GM12878 (cell line): Measurements from ENCODE around the gene RTN4R. TPM values are rescaled to one million over a fixed set of nuclear protein-coding genes. Genes with fewer than 3 reads are reported as not detected.
"Not testable (repeated sequence)": the region's sequence is repeated elsewhere in the genome, so short reads cannot be mapped to it uniquely, and the experiment has no call there.

Experiments used
- ATAC-seq: fragments of 200-7000 bp; cut with Tn5 transposase; 3 replicates; pipeline ENCODE4 v1.9.1; 2020; ENCODE audit warnings: mild to moderate bottlenecking, moderate library complexity
- BruUV-seq: library from RNA; stranded (reverse); fragments of 400-500 nt; replicated peaks from 2 replicates; lab custom pipeline; 2021; lab: Mats Ljungman, UMichigan
- CTCF ChIA-PET: fragments of 300-600 bp; sonication (Branson Sonifier 250); formaldehyde crosslinking; extraction: SDS; loops from one replicate; lab custom pipeline; 2021; ENCODE audit warnings: inconsistent platforms; lab: Yijun Ruan, JAX
- POLR2A ChIA-PET: fragments of 350-600 bp; formaldehyde crosslinking; extraction: SDS; loops from one replicate; lab custom pipeline; 2021; ENCODE audit warnings: inconsistent platforms; lab: Charles Lee
- RAD21 ChIA-PET: fragments of 300-600 bp; sonication (Branson Sonifier 250); formaldehyde crosslinking; loops from one replicate; lab custom pipeline; 2023; ENCODE audit warnings: antibody characterized with exemption; ENCODE audit not compliant: unreplicated experiment; lab: Charles Lee
- SMC1A ChIA-PET: fragments of 300-600 bp; sonication (Branson Sonifier 250); formaldehyde crosslinking; loops from one replicate; lab custom pipeline; 2023; ENCODE audit not compliant: unreplicated experiment, uncharacterized antibody; lab: Charles Lee
- DNase-seq: peaks from one replicate; pipeline ENCODE4 v3.0.0-alpha.2; 2011; ENCODE audit warnings: low read depth, low spot score
- FAIRE-seq: peaks from 3 replicates; lab custom pipeline; 2011; peaks lifted over from hg19 to GRCh38; lab: Jason Lieb, UNC
- H2AFZ ChIP-seq: 2 replicates; pipeline ENCODE4 v1.6.0; 2011; ENCODE audit warnings: low read depth, low read length, control low read depth; ENCODE audit not compliant: control insufficient read depth
- H3K27ac ChIP-seq: 2 replicates; pipeline ENCODE4 v1.5.1; 2011; ENCODE audit warnings: control low read depth; ENCODE audit not compliant: control insufficient read depth, insufficient read depth
- H3K27me3 ChIP-seq, 2 experiments: replicated peaks in 1 of 2; 2 replicates each; pipeline versions ENCODE4 v1.6.0 to v1.6.1; 2011; ENCODE audit warnings: low read length in 1 of 2; ENCODE audit not compliant: control insufficient read depth in 2 of 2, insufficient read depth in 2 of 2
- H3K36me3 ChIP-seq, 2 experiments: 2 replicates each; pipeline ENCODE4 v1.5.1; 2011; ENCODE audit warnings: low read length in 1 of 2; ENCODE audit not compliant: control insufficient read depth in 2 of 2, insufficient read depth in 2 of 2
- H3K4me1 ChIP-seq: 2 replicates; pipeline ENCODE4 v1.6.1; 2011; ENCODE audit warnings: mild to moderate bottlenecking, low read length, moderate library complexity, mixed read lengths; ENCODE audit not compliant: control insufficient read depth, insufficient read depth
- H3K4me2 ChIP-seq: 2 replicates; pipeline ENCODE4 v1.6.0; 2011; ENCODE audit warnings: control low read depth; ENCODE audit not compliant: control insufficient read depth, insufficient read depth
- H3K4me3 ChIP-seq: fragments of 200-600 bp; sonication (generic); 2 replicates; pipeline ENCODE4 v1.5.1; 2016
- H3K79me2 ChIP-seq: 2 replicates; pipeline ENCODE4 v1.6.0; 2011; ENCODE audit warnings: low read length; ENCODE audit not compliant: control insufficient read depth, insufficient read depth
- H3K9ac ChIP-seq: 2 replicates; pipeline ENCODE4 v1.8.0; 2011; ENCODE audit warnings: low read length, control low read depth, mixed read lengths; ENCODE audit not compliant: control insufficient read depth, insufficient read depth
- H3K9me3 ChIP-seq: replicated peaks from 3 replicates; pipeline ENCODE4 v1.5.1; 2011; ENCODE audit warnings: mild to moderate bottlenecking, low read length; ENCODE audit not compliant: control insufficient read depth, insufficient read depth
- H4K20me1 ChIP-seq: 2 replicates; pipeline ENCODE4 v1.6.0; 2011; ENCODE audit not compliant: control insufficient read depth, insufficient read depth
- BHLHE40 ChIP-seq, 2 experiments: fragments of 450-650 bp in 1 of 2; IDR thresholded peaks; 2 replicates each; pipeline ENCODE4 v1.6.1; 2011 to 2017; ENCODE audit warnings: low read depth in 2 of 2, borderline replicate concordance in 1 of 2, improper control_type of control experiment in 1 of 2, low read length in 1 of 2, mild to moderate bottlenecking in 1 of 2
- CREB1 ChIP-seq: IDR thresholded peaks from 2 replicates; pipeline ENCODE4 v1.6.1; 2012; ENCODE audit warnings: low read depth, mild to moderate bottlenecking, inconsistent platforms
- CTCF ChIP-seq, 3 experiments: IDR thresholded peaks in 2 of 3; conservative IDR thresholded peaks in 1 of 3; 2 replicates each; pipeline ENCODE4 v1.5.1; 2011; ENCODE audit warnings: low read depth in 3 of 3, low read length in 3 of 3, mild to moderate bottlenecking in 3 of 3, control low read depth in 2 of 3, moderate library complexity in 2 of 3, inconsistent platforms in 1 of 3, mixed read lengths in 1 of 3; ENCODE audit not compliant: control insufficient read depth in 2 of 3, insufficient read depth in 1 of 3; ENCODE audit errors: extremely low read depth in 1 of 3
- HDGF ChIP-seq: fragments of 450-650 bp; IDR thresholded peaks from 2 replicates; pipeline ENCODE4 v1.6.1; 2016; ENCODE audit warnings: antibody characterized with exemption
- IRF5 ChIP-seq: fragments of 450-650 bp; IDR thresholded peaks from 2 replicates; pipeline ENCODE4 v1.6.1; 2017; ENCODE audit warnings: borderline replicate concordance
- NRF1 ChIP-seq: conservative IDR thresholded peaks from 2 replicates; pipeline ENCODE4 v1.6.1; 2011; ENCODE audit warnings: mild to moderate bottlenecking, low read depth, low read length, improper control_type of control experiment
- POU2F2 ChIP-seq: IDR thresholded peaks from 3 replicates; pipeline ENCODE4 v1.6.1; 2011; ENCODE audit warnings: low read depth, mild to moderate bottlenecking, low read length, borderline replicate concordance
- RBBP5 ChIP-seq: fragments of 200-600 bp; sonication (generic); conservative IDR thresholded peaks from 2 replicates; pipeline ENCODE4 v1.6.1; 2016
- TBL1XR1 ChIP-seq: IDR thresholded peaks from 2 replicates; pipeline ENCODE4 v1.6.1; 2012; ENCODE audit warnings: low read depth, low read length, improper control_type of control experiment
- WGBS: methylation state at CpG from one replicate; pipeline ENCODE4 v1.1.6; 2016; ENCODE audit warnings: low lambda C conversion rate; ENCODE audit not compliant: insufficient replicate concordance, insufficient coverage; ENCODE audit errors: missing lambda C conversion rate; 5-methylcytosine and 5-hydroxymethylcytosine counted together
- in situ Hi-C: fragments of 300-500 bp; cut with MboI; formaldehyde crosslinking; loops from 9 replicates; pipeline ENCODE4 v1.14.3; 2018; ENCODE audit warnings: mixed read lengths
- intact Hi-C: fragments of 100-400 bp; cut with micrococcal nuclease; formaldehyde crosslinking; loops from one replicate; pipeline ENCODE4 v1.14.2; 2022; ENCODE audit not compliant: unreplicated experiment
- polyA plus RNA-seq, 11 experiments: library from polyadenylated mRNA; depleted of rRNA in 4 of 11; unstranded in 6 of 11; stranded (reverse) in 5 of 11; fragments of >200 nt; fragmentation: Nextera tagmentation in 4 of 11; fragmentation: Illumina TruSeq in 1 of 11; extraction: Ambion mirVana in 4 of 11; extraction: Trizol in 1 of 11; gene quantifications; 1 replicate in 1 of 11; 2 replicates in 10 of 11; pipeline versions ENCODE4 v1.2.1 to v1.2.3, GENCODE V29; 2011 to 2016; ENCODE audit warnings: inconsistent platforms in 2 of 11, missing spikeins in 2 of 11, low read depth in 1 of 11
- total RNA-seq, 4 experiments: library from RNA; depleted of rRNA in 3 of 4; stranded (reverse); fragments of >200 nt in 3 of 4; fragmentation: Illumina TruSeq in 1 of 4; extraction: Trizol in 1 of 4; gene quantifications; 2 replicates each; pipeline versions ENCODE4 v1.2.1 to v1.2.3, GENCODE V29; 2013 to 2021

The RTN4R gene
- total and polyA plus RNA-seq, 10 of the 15 experiments (the other 5 are each of a cell fraction or from before 2014, with no cell fraction given) = 0.03 to 1.0 (median 0.60) TPM; not detected in 2

GRCh38 chr22:20317402-20318042 lies 49.4 kb upstream of the RTN4R start:
- H3K36me3 ChIP-seq, SMC1A ChIA-PET, H3K4me3 ChIP-seq, RAD21 ChIA-PET, H3K9me3 ChIP-seq, H3K27ac ChIP-seq, H4K20me1 ChIP-seq, H3K27me3 ChIP-seq, H3K9ac ChIP-seq, H2AFZ ChIP-seq, in situ Hi-C loops, H3K4me1 ChIP-seq, BruUV-seq, H3K4me2 ChIP-seq, H3K79me2 ChIP-seq, POLR2A ChIA-PET, intact Hi-C loops, DNase-seq: not testable (repeated sequence)
- peak; percentile 95 for FAIRE-seq
- ATAC-seq = peak; percentile 21; the same call in 1 of the 3 replicates
- TF ChIP-seq CTCF (IDR thresholded peaks at IDR 0.05 in 2 of 3, conservative IDR thresholded peaks at IDR 0.05 in 1 of 3; ENCODE audit: control insufficient read depth in 2 of 3, extremely low read depth in 1 of 3, insufficient read depth in 1 of 3, low read depth in 3 of 3, low read length in 3 of 3) = peak; percentile 16 to 56 (median 44)
- 29% methylated on average over 6 of the region's 8 CpGs for WGBS
- CTCF ChIA-PET = interaction anchor here (0.6 kb wide), 1 partner anchor 60 kb away, joined by 3 read pairs; no protein-coding TSS in a partner anchor

GRCh38 chr22:20316844-20317401 lies 48.8 kb upstream of the RTN4R start:
- RAD21 ChIA-PET = no interaction called here
- no peak for TF ChIP-seq TBL1XR1
- TF ChIP-seq HDGF = no peak
- no peak for TF ChIP-seq BHLHE40 (IDR thresholded peaks at IDR 0.05; ENCODE audit: borderline replicate concordance in 1 of 2, low read depth in 2 of 2, low read length in 1 of 2)
- no peak for TF ChIP-seq NRF1
- TF ChIP-seq POU2F2 = no peak
- TF ChIP-seq IRF5 = no peak
- no peak for TF ChIP-seq CREB1
- TF ChIP-seq RBBP5 = no peak

More at GRCh38 chr22:20316844-20317401, 48.8 kb upstream of the RTN4R start:
- no peak overlapping the region for H2AFZ ChIP-seq
- H4K20me1 ChIP-seq = no peaks in the 10 kb centered on the region
- SMC1A ChIA-PET = no interaction called here
- FAIRE-seq = no peak
- in situ Hi-C loops = no loop called here
- H3K27ac ChIP-seq = no peak overlapping the region
- H3K27me3 ChIP-seq = no peaks in the 10 kb centered on the region
- no peaks in the 10 kb centered on the region for H3K9me3 ChIP-seq
- no peaks in the 10 kb centered on the region; a peak in 1 of 4 replicates for H3K36me3 ChIP-seq
- BruUV-seq = no TSS peak
- DNase-seq = no peak
- no peaks in the 10 kb centered on the region for H3K79me2 ChIP-seq
- no peak for ATAC-seq
- H3K4me2 ChIP-seq = no peak overlapping the region
- no peak overlapping the region for H3K4me3 ChIP-seq
- POLR2A ChIA-PET = no interaction called here
- H3K4me1 ChIP-seq = peaks cover 4% of the 10 kb centered on the region; the same call in 1 of the 2 replicates
- H3K9ac ChIP-seq = no peak overlapping the region
- 84% methylated on average over 8 of the region's 8 CpGs for WGBS
- CTCF ChIA-PET = no interaction called here
- intact Hi-C loops = no loop called here
